CD4-positive, CD25-positive, alpha-beta regulatory T cell (primary cell): ENCODE data around the gene ANKRD44. TPM values are rescaled to one million over a fixed set of nuclear protein-coding genes. Genes with fewer than 3 reads are reported as not detected.

Experiments used
- ATAC-seq, 2 donors: fragments of 150-1000 bp; cut with Tn5 transposase; one replicate each; pipeline ENCODE4 v1.10.0; 2021; ENCODE audit warnings: low read depth in 2 of 2, moderate number of reproducible peaks in 2 of 2, moderate library complexity in 1 of 2
- DNase-seq, 3 donors: peaks; one replicate each; pipeline versions ENCODE4 v3.0.0 to v3.0.0-alpha.2; 2012 to 2022; ENCODE audit warnings: mixed read lengths in 1 of 3
- H3K27ac ChIP-seq: one replicate; pipeline ENCODE4 v1.7.0; 2013; ENCODE audit warnings: mild to moderate bottlenecking, low read length; ENCODE audit not compliant: insufficient read depth, poor library complexity, severe bottlenecking
- H3K27me3 ChIP-seq: one replicate; pipeline ENCODE4 v1.7.0; 2013; ENCODE audit warnings: low read length; ENCODE audit not compliant: control insufficient read depth, insufficient read depth
- H3K36me3 ChIP-seq: one replicate; pipeline ENCODE4 v1.7.0; 2013; ENCODE audit warnings: mild to moderate bottlenecking, low read length, moderate library complexity; ENCODE audit not compliant: control insufficient read depth, insufficient read depth
- H3K4me1 ChIP-seq: 2 replicates; pipeline ENCODE4 v1.7.0; 2013; ENCODE audit warnings: mild to moderate bottlenecking, low read length; ENCODE audit not compliant: insufficient read depth, control insufficient read depth, poor library complexity, severe bottlenecking
- H3K4me3 ChIP-seq: one replicate; pipeline ENCODE4 v1.7.0; 2013; ENCODE audit warnings: low read depth, mild to moderate bottlenecking, low read length, moderate library complexity
- H3K9me3 ChIP-seq, 2 experiments: 1 replicate in 1 of 2; 2 replicates in 1 of 2; pipeline ENCODE4 v1.7.0; 2013; ENCODE audit warnings: low read length in 2 of 2, mild to moderate bottlenecking in 1 of 2, moderate library complexity in 1 of 2; ENCODE audit not compliant: control insufficient read depth in 2 of 2
- H3K27ac Mint-ChIP-seq, 3 donors: one replicate each; pipeline ENCODE4 v1.8.0; 2020 to 2022; ENCODE audit warnings: mild to moderate bottlenecking in 3 of 3, mixed read lengths in 3 of 3, moderate library complexity in 2 of 3
- H3K27me3 Mint-ChIP-seq: one replicate; pipeline ENCODE4 v1.8.0; 2022; ENCODE audit warnings: mild to moderate bottlenecking, mixed read lengths
- H3K36me3 Mint-ChIP-seq: one replicate; pipeline ENCODE4 v1.8.0; 2020; ENCODE audit warnings: mixed read lengths
- H3K4me1 Mint-ChIP-seq, 4 donors: one replicate each; pipeline ENCODE4 v1.8.0; 2020 to 2022; ENCODE audit warnings: mixed read lengths in 4 of 4, mild to moderate bottlenecking in 1 of 4
- H3K4me3 Mint-ChIP-seq, 4 donors: one replicate each; pipeline ENCODE4 v1.8.0; 2020 to 2022; ENCODE audit warnings: mild to moderate bottlenecking in 4 of 4, mixed read lengths in 4 of 4, moderate library complexity in 3 of 4
- H3K9me3 Mint-ChIP-seq, 7 donors: one replicate each; pipeline ENCODE4 v1.8.0; 2020 to 2022; ENCODE audit warnings: mixed read lengths in 7 of 7, mild to moderate bottlenecking in 3 of 7, moderate library complexity in 2 of 7
- polyA plus RNA-seq, 4 donors: library from polyadenylated mRNA; unstranded; fragments of 300-500 nt; fragmentation: Illumina TruSeq; gene quantifications; one replicate each; pipeline ENCODE4 v1.2.3, GENCODE V29; 2021
- total RNA-seq: library from RNA; stranded (reverse); gene quantifications from one replicate; pipeline ENCODE4 v1.2.3, GENCODE V29; 2022

ANKRD44 gene
- total and polyA plus RNA-seq, 5 donors from 2014 or later = 69.6 to 301 (median 85.0) TPM

- Histone ChIP-seq H3K27ac (no peak overlapping the region), H3K9me3 (no peaks in the 10 kb centered on the region), H3K36me3 (peaks cover 77% of the 10 kb centered on the region), H3K4me3 (no peak overlapping the region), H3K4me1 (no peaks in the 10 kb centered on the region), H3K27me3 (no peaks in the 10 kb centered on the region)
- Mint-ChIP-seq H3K27me3 (no peaks in the 10 kb centered on the region), H3K9me3 (peaks cover 0 to 1% (median 0%) of the 10 kb centered on the region in 7 donors), H3K4me3 (no peak overlapping the region), H3K4me1 (peaks cover 28 to 55% (median 41%) of the 10 kb centered on the region in 4 donors), H3K27ac (peak overlapping the region; percentile 37 to 95 (median 60)), H3K36me3 (peaks cover 61% of the 10 kb centered on the region)
- ATAC-seq (no peak), DNase-seq (no peak)
These were observed 188.7 kb downstream of the ANKRD44 start for GRCh38 chr2:197121756-197122385.

- Mint-ChIP-seq H3K4me3 (peak overlapping the region in 1 of 4 donors; percentile 86), H3K36me3 (peaks cover 62% of the 10 kb centered on the region), H3K4me1 (peaks cover 26 to 55% (median 42%) of the 10 kb centered on the region in 4 donors), H3K27ac (peak overlapping the region; percentile 37 to 95 (median 60)), H3K9me3 (peaks cover 0 to 1% (median 0%) of the 10 kb centered on the region in 7 donors), H3K27me3 (no peaks in the 10 kb centered on the region)
- no peak for DNase-seq
- peak in 1 of 2 donors; percentile 56 for ATAC-seq
- Histone ChIP-seq H3K4me1 (no peaks in the 10 kb centered on the region), H3K9me3 (no peaks in the 10 kb centered on the region), H3K36me3 (peaks cover 78% of the 10 kb centered on the region), H3K4me3 (no peak overlapping the region), H3K27me3 (no peaks in the 10 kb centered on the region), H3K27ac (no peak overlapping the region)
These were observed 189.3 kb downstream of the ANKRD44 start for GRCh38 chr2:197121255-197121654.

- H3K36me3 ChIP-seq = peaks cover 46% of the 10 kb centered on the region
- ATAC-seq (no peak), DNase-seq (no peak)
- no peaks in the 10 kb centered on the region for H3K9me3 ChIP-seq
- Mint-ChIP-seq H3K4me3 (peak overlapping the region in 1 of 4 donors; percentile 39), H3K27me3 (no peaks in the 10 kb centered on the region), H3K9me3 (peaks cover 0 to 1% (median 0%) of the 10 kb centered on the region in 7 donors), H3K36me3 (peaks cover 31% of the 10 kb centered on the region), H3K4me1 (peaks cover 19 to 41% (median 30%) of the 10 kb centered on the region in 4 donors), H3K27ac (peak overlapping the region; percentile 27 to 81 (median 48))
- H3K27me3 ChIP-seq = no peaks in the 10 kb centered on the region
- H3K4me1 ChIP-seq = no peaks in the 10 kb centered on the region
- peak overlapping the region; percentile 43 for H3K27ac ChIP-seq
- no peak overlapping the region for H3K4me3 ChIP-seq
These were observed 194.2 kb downstream of the ANKRD44 start for GRCh38 chr2:197116306-197116879.

GRCh38 chr2:197115325-197115724 lies 195.3 kb downstream of the ANKRD44 start:
- H3K27ac ChIP-seq = peak overlapping the region; percentile 43
- peaks cover 42% of the 10 kb centered on the region for H3K36me3 ChIP-seq
- H3K27me3 ChIP-seq = no peaks in the 10 kb centered on the region
- no peak overlapping the region for H3K4me3 ChIP-seq
- peaks cover 29% of the 10 kb centered on the region for H3K36me3 Mint-ChIP-seq
- H3K4me1 Mint-ChIP-seq = peaks cover 14 to 34% (median 26%) of the 10 kb centered on the region in 4 donors
- H3K27me3 Mint-ChIP-seq = no peaks in the 10 kb centered on the region
- no peaks in the 10 kb centered on the region for H3K4me1 ChIP-seq
- H3K9me3 Mint-ChIP-seq = peaks cover 0 to 1% (median 0%) of the 10 kb centered on the region in 7 donors
- no peak for DNase-seq
- no peaks in the 10 kb centered on the region for H3K9me3 ChIP-seq
- no peak overlapping the region for H3K4me3 Mint-ChIP-seq
- ATAC-seq = no peak
- H3K27ac Mint-ChIP-seq = peak overlapping the region; percentile 42 to 66 (median 48)

- no peaks in the 10 kb centered on the region for H3K27me3 ChIP-seq
- no peaks in the 10 kb centered on the region for H3K9me3 Mint-ChIP-seq
- H3K9me3 ChIP-seq = no peaks in the 10 kb centered on the region
- DNase-seq = peak in 2 of 3 donors; percentile 51 to 61
- H3K27me3 Mint-ChIP-seq = no peaks in the 10 kb centered on the region
- H3K4me3 ChIP-seq = no peak overlapping the region
- ATAC-seq = peak in 1 of 2 donors; percentile 66
- H3K4me1 ChIP-seq = no peaks in the 10 kb centered on the region
- peaks cover 16% of the 10 kb centered on the region for H3K36me3 Mint-ChIP-seq
- H3K4me3 Mint-ChIP-seq = no peak overlapping the region
- peaks cover 45% of the 10 kb centered on the region for H3K36me3 ChIP-seq
- peaks cover 11 to 35% (median 21%) of the 10 kb centered on the region in 4 donors for H3K4me1 Mint-ChIP-seq
- H3K27ac ChIP-seq = peak overlapping the region; percentile 34
- peak overlapping the region in 2 of 3 donors; percentile 44 to 88 for H3K27ac Mint-ChIP-seq
These were observed 197.3 kb downstream of the ANKRD44 start for GRCh38 chr2:197113275-197113711.

- DNase-seq (no peak), ATAC-seq (no peak)
- Mint-ChIP-seq H3K4me1 (peaks cover 10 to 23% (median 13%) of the 10 kb centered on the region in 4 donors), H3K36me3 (peaks cover 13% of the 10 kb centered on the region), H3K4me3 (no peak overlapping the region), H3K27me3 (no peaks in the 10 kb centered on the region), H3K9me3 (no peaks in the 10 kb centered on the region), H3K27ac (no peak overlapping the region)
- Histone ChIP-seq H3K4me1 (no peaks in the 10 kb centered on the region), H3K27ac (no peak overlapping the region), H3K27me3 (no peaks in the 10 kb centered on the region), H3K36me3 (peaks cover 54% of the 10 kb centered on the region), H3K9me3 (no peaks in the 10 kb centered on the region), H3K4me3 (no peak overlapping the region)
These were observed 201.3 kb downstream of the ANKRD44 start for GRCh38 chr2:197109326-197109725.

GRCh38 chr2:197108758-197109157 lies 201.8 kb downstream of the ANKRD44 start:
- no peak for ATAC-seq
- Histone ChIP-seq H3K9me3 (no peaks in the 10 kb centered on the region), H3K27ac (no peak overlapping the region), H3K4me1 (no peaks in the 10 kb centered on the region), H3K4me3 (no peak overlapping the region), H3K36me3 (peaks cover 58% of the 10 kb centered on the region), H3K27me3 (no peaks in the 10 kb centered on the region)
- Mint-ChIP-seq H3K36me3 (peaks cover 13% of the 10 kb centered on the region), H3K27ac (no peak overlapping the region), H3K27me3 (no peaks in the 10 kb centered on the region), H3K4me1 (peaks cover 10 to 23% (median 12%) of the 10 kb centered on the region in 4 donors), H3K4me3 (no peak overlapping the region), H3K9me3 (no peaks in the 10 kb centered on the region)
- no peak for DNase-seq
